ENCODE measurements around the gene CD2BP2.

DNA sequence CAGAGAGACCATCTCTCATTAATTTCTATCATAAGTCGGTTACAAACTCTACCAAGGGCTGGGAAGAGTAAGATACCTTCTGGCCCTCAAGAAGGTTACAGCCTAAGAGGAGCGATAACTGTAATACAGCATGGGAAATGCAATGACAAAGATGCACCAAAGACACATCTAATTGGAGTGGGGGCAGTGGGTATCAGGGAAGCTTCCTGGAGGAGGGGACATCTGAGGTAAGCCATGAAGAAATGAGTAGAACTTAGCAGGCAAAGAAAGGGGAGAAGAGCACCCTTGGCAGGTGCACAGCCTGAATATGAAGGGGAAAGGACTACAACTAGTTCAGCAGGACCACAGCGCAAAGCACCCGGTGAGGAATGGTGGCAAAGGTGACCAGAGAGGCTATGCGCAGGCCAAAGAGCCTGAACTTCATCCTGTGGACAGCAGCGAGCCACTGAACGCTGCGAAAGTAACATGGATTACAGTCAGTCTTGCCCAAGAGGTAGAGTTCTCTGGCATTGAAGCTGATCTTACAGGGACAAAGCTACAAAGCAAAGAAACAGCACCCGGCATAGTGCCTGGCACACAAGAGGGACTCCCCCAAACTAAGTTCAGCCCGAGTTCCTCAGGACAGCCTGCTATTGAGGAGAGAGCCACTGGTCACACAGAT lies 12.4 kb upstream of the CD2BP2 start:
- TF ChIP-seq YY1 (IDR thresholded peaks at IDR 0.05; ENCODE audit: borderline replicate concordance in 1 of 3, control insufficient read depth in 1 of 3, extremely low read depth in 1 of 3, insufficient read depth in 3 of 3, insufficient read length in 1 of 3, insufficient replicate concordance in 2 of 3, low read depth in 1 of 3, low read length in 2 of 3) (no peak), ZNF444 (CRISPR knock-in tag; IDR thresholded peaks at IDR 0.05) (no peak), SRSF1 (IDR thresholded peaks at IDR 0.05; ENCODE audit: low read depth, low read length) (no peak), SMARCE1 (IDR thresholded peaks at IDR 0.05) (no peak), ZSCAN29 (IDR thresholded peaks at IDR 0.05) (no peak), KLF1 (tag; IDR thresholded peaks at IDR 0.05) (no peak)
